Naive thymus-derived CD4-positive, alpha-beta T cell (primary cell): Measurements from ENCODE around the gene AKAIN1. TPM values are rescaled to one million over a fixed set of nuclear protein-coding genes. Genes with fewer than 3 reads are reported as not detected.
A peak's percentile ranks its signal among the peaks of the same experiment; 100 is the strongest.

Source experiments
- ATAC-seq: fragments of 150-1000 bp; cut with Tn5 transposase; 2 replicates; pipeline ENCODE4 v1.10.0; 2021; ENCODE audit warnings: mild to moderate bottlenecking, moderate library complexity
- CTCF ChIA-PET: fragments of 350-600 bp; sonication (Branson Sonifier 250); formaldehyde crosslinking; loops from one replicate; lab custom pipeline; 2021; ENCODE audit warnings: antibody characterized with exemption; lab: Charles Lee
- POLR2A ChIA-PET: fragments of 350-600 bp; sonication (Branson Sonifier 250); formaldehyde crosslinking; loops from one replicate; lab custom pipeline; 2021; ENCODE audit warnings: antibody characterized with exemption, inconsistent platforms; lab: Charles Lee
- DNase-seq, 9 donors: peaks; one replicate each; pipeline versions ENCODE4 v3.0.0 to v3.0.0-alpha.2; 2020 to 2022; ENCODE audit warnings: mixed read lengths in 1 of 9
- H3K27ac ChIP-seq: one replicate; pipeline ENCODE4 v1.7.0; 2013; ENCODE audit warnings: mild to moderate bottlenecking, low read depth, low read length, moderate library complexity
- H3K27me3 ChIP-seq, 2 donors: one replicate each; pipeline ENCODE4 v1.7.0; 2013; ENCODE audit warnings: low read length in 2 of 2, mild to moderate bottlenecking in 2 of 2, moderate library complexity in 2 of 2; ENCODE audit not compliant: control insufficient read depth in 2 of 2, insufficient read depth in 2 of 2
- H3K36me3 ChIP-seq, 3 experiments: 1 replicate in 2 of 3; 2 replicates in 1 of 3; pipeline ENCODE4 v1.7.0; 2013; ENCODE audit warnings: low read length in 3 of 3, mild to moderate bottlenecking in 3 of 3, moderate library complexity in 1 of 3; ENCODE audit not compliant: insufficient read depth in 3 of 3, control insufficient read depth in 2 of 3
- H3K4me1 ChIP-seq, 2 donors: one replicate each; pipeline ENCODE4 v1.7.0; 2013; ENCODE audit warnings: low read length in 2 of 2, mild to moderate bottlenecking in 2 of 2, moderate library complexity in 1 of 2; ENCODE audit not compliant: control insufficient read depth in 2 of 2, insufficient read depth in 2 of 2
- H3K4me3 ChIP-seq: 2 replicates; pipeline ENCODE4 v1.7.0; 2013; ENCODE audit warnings: mild to moderate bottlenecking, low read length
- H3K9me3 ChIP-seq, 3 experiments: 1 replicate in 2 of 3; 2 replicates in 1 of 3; pipeline ENCODE4 v1.7.0; 2013; ENCODE audit warnings: low read length in 3 of 3; ENCODE audit not compliant: control insufficient read depth in 2 of 3
- H3K27ac Mint-ChIP-seq, 9 donors: one replicate each; pipeline ENCODE4 v1.8.0; 2020 to 2022; ENCODE audit warnings: mixed read lengths in 9 of 9, mild to moderate bottlenecking in 8 of 9, moderate library complexity in 5 of 9, inconsistent platforms in 2 of 9
- H3K27me3 Mint-ChIP-seq, 5 donors: one replicate each; pipeline ENCODE4 v1.8.0; 2021 to 2022; ENCODE audit warnings: mixed read lengths in 5 of 5, mild to moderate bottlenecking in 1 of 5
- H3K36me3 Mint-ChIP-seq, 5 donors: one replicate each; pipeline ENCODE4 v1.8.0; 2020 to 2022; ENCODE audit warnings: mixed read lengths in 5 of 5, mild to moderate bottlenecking in 3 of 5, inconsistent platforms in 1 of 5
- H3K4me1 Mint-ChIP-seq, 7 donors: one replicate each; pipeline ENCODE4 v1.8.0; 2020 to 2022; ENCODE audit warnings: mixed read lengths in 7 of 7, mild to moderate bottlenecking in 3 of 7, inconsistent platforms in 1 of 7
- H3K4me3 Mint-ChIP-seq, 10 donors: one replicate each; pipeline ENCODE4 v1.8.0; 2020 to 2022; ENCODE audit warnings: mild to moderate bottlenecking in 10 of 10, mixed read lengths in 10 of 10, moderate library complexity in 6 of 10, inconsistent platforms in 2 of 10
- H3K9me3 Mint-ChIP-seq, 11 donors: one replicate each; pipeline ENCODE4 v1.8.0; 2020 to 2022; ENCODE audit warnings: mixed read lengths in 11 of 11, mild to moderate bottlenecking in 4 of 11, inconsistent platforms in 1 of 11, moderate library complexity in 1 of 11
- intact Hi-C, 2 donors: fragments of 100-400 bp; cut with micrococcal nuclease; formaldehyde crosslinking; loops; one replicate each; pipeline ENCODE4 v1.15.1; 2023
- polyA plus RNA-seq, 2 donors: library from polyadenylated mRNA; unstranded; fragments of 300-500 nt; fragmentation: Illumina TruSeq; gene quantifications; one replicate each; pipeline ENCODE4 v1.2.3, GENCODE V29; 2021
- total RNA-seq, 6 experiments: library from RNA in 5 of 6; stranded (reverse) in 5 of 6; gene quantifications; 1 replicate in 5 of 6; 2 replicates in 1 of 6; pipeline ENCODE4 v1.2.3 and lab custom pipeline; 2021 to 2026

Gene AKAIN1
- total and polyA plus RNA-seq, 7 experiments from 2014 or later = not detected

- H3K36me3 ChIP-seq = no peaks in the 10 kb centered on the region
- H3K27me3 ChIP-seq = peaks cover 5 to 17% of the 10 kb centered on the region in 2 donors
- no peak overlapping the region for H3K27ac ChIP-seq
- no peaks in the 10 kb centered on the region for H3K9me3 ChIP-seq
- peak overlapping the region in 1 of 9 donors; percentile 46 for H3K27ac Mint-ChIP-seq
- intact Hi-C loops = loop anchor here in 1 of 2 donors (2.0 to 5.0 kb wide), 3 partner anchors 39 to 90 kb away; no protein-coding TSS in a partner anchor
- DNase-seq (peak in 1 of 9 donors; percentile 1), ATAC-seq (no peak)
- ChIA-PET POLR2A (interaction anchor here (0.7 kb wide), 1 partner anchor 74 kb away, joined by 3 read pairs; no protein-coding TSS in a partner anchor), CTCF (no interaction called here)
- H3K27me3 Mint-ChIP-seq = peaks cover 45 to 64% (median 53%) of the 10 kb centered on the region in 5 donors
- H3K4me3 Mint-ChIP-seq = peak overlapping the region in 9 of 10 donors; percentile 65 to 83 (median 73)
- peaks cover 0 to 6% of the 10 kb centered on the region in 2 donors for H3K4me1 ChIP-seq
- H3K9me3 Mint-ChIP-seq = peaks cover 0 to 12% (median 5%) of the 10 kb centered on the region in 11 donors
- peaks cover 0 to 8% (median 0%) of the 10 kb centered on the region in 5 donors for H3K36me3 Mint-ChIP-seq
- H3K4me1 Mint-ChIP-seq = peaks cover 0 to 26% (median 19%) of the 10 kb centered on the region in 7 donors
- H3K4me3 ChIP-seq = no peak overlapping the region
Observed at GRCh38 chr18:5196253-5197031, 615 bp downstream of the AKAIN1 start.

DNA sequence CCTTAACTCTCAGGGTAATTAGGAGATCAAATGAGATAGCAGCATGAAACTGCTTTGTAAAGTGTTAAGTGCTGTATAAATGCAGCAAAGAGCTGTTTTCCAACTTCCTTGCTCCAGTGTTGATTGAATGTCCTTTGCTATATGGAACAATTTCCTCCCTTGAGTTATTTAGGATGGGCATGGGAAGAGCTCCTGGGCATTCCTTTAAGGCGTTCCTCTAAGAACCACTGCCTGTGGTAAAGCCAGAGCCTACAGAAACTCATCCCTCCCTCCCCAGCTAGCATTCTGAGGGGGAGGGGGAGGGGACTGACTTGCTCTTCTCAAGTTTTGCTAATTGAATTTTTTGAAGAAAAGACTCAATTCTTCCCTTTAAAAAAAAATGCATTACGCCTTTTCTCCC is 1.4 kb downstream of the AKAIN1 start:
- Mint-ChIP-seq H3K36me3 (peaks cover 0 to 11% (median 0%) of the 10 kb centered on the region in 5 donors), H3K27ac (no peak overlapping the region), H3K4me3 (peak overlapping the region in 7 of 10 donors; percentile 35 to 77 (median 69)), H3K4me1 (peaks cover 0 to 26% (median 19%) of the 10 kb centered on the region in 7 donors), H3K9me3 (peaks cover 0 to 12% (median 5%) of the 10 kb centered on the region in 11 donors), H3K27me3 (peaks cover 45 to 66% (median 50%) of the 10 kb centered on the region in 5 donors)
- Histone ChIP-seq H3K4me3 (no peak overlapping the region), H3K27ac (no peak overlapping the region), H3K27me3 (peaks cover 5 to 17% of the 10 kb centered on the region in 2 donors), H3K4me1 (peaks cover 0 to 6% of the 10 kb centered on the region in 2 donors), H3K9me3 (no peaks in the 10 kb centered on the region), H3K36me3 (no peaks in the 10 kb centered on the region)
- ATAC-seq = no peak
- DNase-seq = no peak
- intact Hi-C loops = loop anchor here in 1 of 2 donors (2.0 to 5.0 kb wide), 3 partner anchors 38 to 89 kb away; no protein-coding TSS in a partner anchor
- ChIA-PET POLR2A (no interaction called here), CTCF (no interaction called here)

GRCh38 chr18:5180254-5180653 is 16.8 kb downstream of the AKAIN1 start:
- CTCF ChIA-PET = no interaction called here
- H3K4me3 ChIP-seq = no peak overlapping the region
- H3K27ac ChIP-seq = no peak overlapping the region
- intact Hi-C loops = no loop called here
- Mint-ChIP-seq H3K27me3 (peaks cover 0 to 3% (median 0%) of the 10 kb centered on the region in 5 donors), H3K36me3 (no peaks in the 10 kb centered on the region), H3K9me3 (peaks cover 0 to 5% (median 0%) of the 10 kb centered on the region in 11 donors), H3K4me1 (peaks cover 0 to 40% (median 20%) of the 10 kb centered on the region in 7 donors), H3K27ac (no peak overlapping the region), H3K4me3 (no peak overlapping the region)
- no peaks in the 10 kb centered on the region for H3K27me3 ChIP-seq
- no peak for ATAC-seq
- H3K36me3 ChIP-seq = no peaks in the 10 kb centered on the region
- DNase-seq = no peak
- no peaks in the 10 kb centered on the region for H3K9me3 ChIP-seq
- H3K4me1 ChIP-seq = peaks cover 0 to 11% of the 10 kb centered on the region in 2 donors
- POLR2A ChIA-PET = interaction anchor here (1.5 kb wide), 1 partner anchor 57 kb away, joined by 3 read pairs; no protein-coding TSS in a partner anchor

GRCh38 chr18:5178519-5178918 is 18.5 kb downstream of the AKAIN1 start:
- peaks cover 0 to 3% (median 0%) of the 10 kb centered on the region in 5 donors for H3K27me3 Mint-ChIP-seq

DNA sequence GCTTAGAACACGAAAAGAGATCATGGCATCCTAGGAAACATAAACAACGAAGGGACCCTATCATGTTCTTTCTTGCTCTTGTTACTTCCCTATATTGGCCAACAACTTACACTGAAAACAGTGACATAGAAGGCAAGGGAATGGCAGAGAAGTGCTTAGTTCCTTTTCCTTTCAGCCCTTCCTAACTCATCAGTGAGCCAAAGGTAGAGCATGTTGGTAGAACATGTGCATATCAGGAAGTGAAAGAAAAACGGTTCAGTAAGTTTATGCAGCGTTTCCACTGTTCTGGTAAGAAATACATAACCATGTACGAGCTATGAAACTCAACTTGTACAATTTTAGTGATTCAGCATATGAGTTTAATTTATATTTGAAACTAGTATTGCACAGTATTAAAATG is 21.7 kb downstream of the AKAIN1 start:
- no peaks in the 10 kb centered on the region for H3K36me3 ChIP-seq
- Mint-ChIP-seq H3K4me3 (no peak overlapping the region), H3K36me3 (peaks cover 0 to 11% (median 8%) of the 10 kb centered on the region in 5 donors), H3K9me3 (peaks cover 0 to 15% (median 9%) of the 10 kb centered on the region in 11 donors), H3K4me1 (peaks cover 0 to 47% (median 21%) of the 10 kb centered on the region in 7 donors), H3K27ac (no peak overlapping the region), H3K27me3 (no peaks in the 10 kb centered on the region)
- DNase-seq (no peak), ATAC-seq (no peak)
- H3K9me3 ChIP-seq = no peaks in the 10 kb centered on the region
- no peak overlapping the region for H3K27ac ChIP-seq
- POLR2A ChIA-PET = no interaction called here
- intact Hi-C loops = loop anchor here in 1 of 2 donors (2.0 kb wide), 1 partner anchor 17 kb away; no protein-coding TSS in a partner anchor
- CTCF ChIA-PET = no interaction called here
- no peaks in the 10 kb centered on the region for H3K27me3 ChIP-seq
- peaks cover 0 to 11% of the 10 kb centered on the region in 2 donors for H3K4me1 ChIP-seq
- no peak overlapping the region for H3K4me3 ChIP-seq

More at GRCh38 chr18:5178519-5178918, 18.5 kb downstream of the AKAIN1 start:
- Histone ChIP-seq H3K27ac (no peak overlapping the region), H3K4me3 (no peak overlapping the region), H3K4me1 (peaks cover 0 to 11% of the 10 kb centered on the region in 2 donors), H3K27me3 (no peaks in the 10 kb centered on the region), H3K36me3 (no peaks in the 10 kb centered on the region), H3K9me3 (no peaks in the 10 kb centered on the region)
- peak overlapping the region in 1 of 10 donors; percentile 24 for H3K4me3 Mint-ChIP-seq
- CTCF ChIA-PET = interaction anchor here (1.0 kb wide), 1 partner anchor 10 kb away, joined by 7 read pairs; no protein-coding TSS in a partner anchor
- H3K4me1 Mint-ChIP-seq = peaks cover 0 to 47% (median 20%) of the 10 kb centered on the region in 7 donors
- H3K9me3 Mint-ChIP-seq = no peaks in the 10 kb centered on the region
- POLR2A ChIA-PET = no interaction called here
- peak overlapping the region in 1 of 9 donors; percentile 7 for H3K27ac Mint-ChIP-seq
- ATAC-seq (no peak), DNase-seq (peak in 2 of 9 donors; percentile 6 to 16)
- intact Hi-C loops = no loop called here
- H3K36me3 Mint-ChIP-seq = no peaks in the 10 kb centered on the region

GRCh38 chr18:5173646-5174045 is 23.4 kb downstream of the AKAIN1 start:
- H3K4me3 Mint-ChIP-seq = no peak overlapping the region
- Histone ChIP-seq H3K36me3 (no peaks in the 10 kb centered on the region), H3K27ac (no peak overlapping the region), H3K27me3 (no peaks in the 10 kb centered on the region), H3K4me1 (peaks cover 0 to 11% of the 10 kb centered on the region in 2 donors), H3K9me3 (no peaks in the 10 kb centered on the region), H3K4me3 (no peak overlapping the region)
- no peak overlapping the region for H3K27ac Mint-ChIP-seq
- intact Hi-C loops = loop anchor here in 1 of 2 donors (2.0 kb wide), 1 partner anchor 15 kb away; no protein-coding TSS in a partner anchor
- DNase-seq (no peak), ATAC-seq (no peak)
- peaks cover 0 to 41% (median 23%) of the 10 kb centered on the region in 7 donors for H3K4me1 Mint-ChIP-seq
- no peaks in the 10 kb centered on the region for H3K27me3 Mint-ChIP-seq
- ChIA-PET POLR2A (interaction anchor here (0.5 kb wide), 1 partner anchor 63 kb away, joined by 3 read pairs; no protein-coding TSS in a partner anchor), CTCF (no interaction called here)
- peaks cover 0 to 20% (median 10%) of the 10 kb centered on the region in 11 donors for H3K9me3 Mint-ChIP-seq
- peaks cover 0 to 13% (median 9%) of the 10 kb centered on the region in 5 donors for H3K36me3 Mint-ChIP-seq
